Measurements from ENCODE around the gene LGR4. TPM values are rescaled to one million over a fixed set of nuclear protein-coding genes. Genes with fewer than 3 reads are reported as not detected.

Gene LGR4
- total and polyA plus RNA-seq, 9 of the 15 experiments (the other 6 are each of a cell fraction or from before 2014, with no cell fraction given): 0.94 to 10.1 (median 5.8) TPM

DNA sequence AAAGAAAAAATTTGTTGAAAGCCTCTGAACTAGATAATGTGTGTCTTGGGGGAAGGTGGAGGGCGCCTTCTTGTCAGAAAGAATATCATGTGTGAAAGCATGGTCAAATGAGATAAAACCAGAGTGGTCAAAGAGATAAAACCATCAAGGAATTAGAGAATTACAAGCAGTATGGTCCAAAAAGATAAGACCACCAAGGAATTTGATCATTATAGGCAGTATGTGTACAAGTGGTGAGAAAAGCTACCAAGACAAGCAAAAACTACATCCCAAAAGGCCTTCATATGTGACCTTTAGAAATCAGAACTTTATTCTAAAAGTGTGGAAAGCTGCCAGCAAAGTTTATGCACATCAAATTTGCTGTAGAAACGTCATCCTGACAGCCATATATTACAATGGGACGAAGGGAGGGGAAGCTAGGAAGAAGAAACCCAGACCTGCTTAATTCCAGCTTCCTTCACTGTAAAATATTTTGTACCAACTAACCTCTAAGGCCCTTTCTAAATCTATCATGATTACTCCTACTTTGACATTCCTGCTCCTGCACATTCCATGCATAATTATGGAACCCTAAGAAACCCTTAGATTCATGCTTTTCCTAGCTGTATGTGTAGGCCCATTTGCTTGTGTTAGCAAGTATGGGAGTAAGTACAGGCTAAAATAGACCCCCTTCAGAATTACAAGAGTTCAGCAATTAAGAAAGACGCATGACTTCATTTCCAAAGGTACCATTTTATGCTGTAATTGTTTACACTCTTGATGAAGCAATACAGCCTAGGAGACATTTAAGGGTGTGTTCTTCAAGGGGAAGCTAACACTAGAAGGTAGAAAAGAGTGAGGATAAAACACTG is 51.6 kb downstream of the LGR4 start (continued):
- TF ChIP-seq ZBTB49 (CRISPR knock-in tag; IDR thresholded peaks at IDR 0.05; ENCODE audit: borderline replicate concordance): no peak
- no peak for TF ChIP-seq ZNF561 (CRISPR knock-in tag; conservative IDR thresholded peaks at IDR 0.05)
- no peak for TF ChIP-seq RBM15 (IDR thresholded peaks at IDR 0.05; ENCODE audit: insufficient read depth, low read length)
- peak; percentile 74; the same call in 1 of the 2 replicates for TF ChIP-seq PYGO2 (tag; IDR thresholded peaks at IDR 0.05)
- no peak for TF ChIP-seq WHSC1 (IDR thresholded peaks at IDR 0.05; ENCODE audit: low read length)
- no peak for TF ChIP-seq ZFP30 (CRISPR knock-in tag; IDR thresholded peaks at IDR 0.05; ENCODE audit: borderline replicate concordance)
- no peak for TF ChIP-seq HDAC6 (IDR thresholded peaks at IDR 0.05; ENCODE audit: low read depth, low read length)
- TF ChIP-seq HCFC1 (IDR thresholded peaks at IDR 0.05; ENCODE audit: low read depth, low read length): no peak
- TF ChIP-seq THRAP3 (IDR thresholded peaks at IDR 0.05; ENCODE audit: borderline replicate concordance): no peak
- peak; percentile 72 for TF ChIP-seq SMARCB1 (IDR thresholded peaks at IDR 0.05; ENCODE audit: insufficient read length, low read depth)
- TF ChIP-seq PRPF4 (IDR thresholded peaks at IDR 0.05; ENCODE audit: insufficient read depth, low read depth, low read length, poor library complexity, severe bottlenecking): no peak
- TF ChIP-seq HSF4 (CRISPR knock-in tag; IDR thresholded peaks at IDR 0.05; ENCODE audit: borderline replicate concordance): no peak
- TF ChIP-seq ZFP1 (CRISPR knock-in tag; IDR thresholded peaks at IDR 0.05): no peak
- TF ChIP-seq, protein P1, sequence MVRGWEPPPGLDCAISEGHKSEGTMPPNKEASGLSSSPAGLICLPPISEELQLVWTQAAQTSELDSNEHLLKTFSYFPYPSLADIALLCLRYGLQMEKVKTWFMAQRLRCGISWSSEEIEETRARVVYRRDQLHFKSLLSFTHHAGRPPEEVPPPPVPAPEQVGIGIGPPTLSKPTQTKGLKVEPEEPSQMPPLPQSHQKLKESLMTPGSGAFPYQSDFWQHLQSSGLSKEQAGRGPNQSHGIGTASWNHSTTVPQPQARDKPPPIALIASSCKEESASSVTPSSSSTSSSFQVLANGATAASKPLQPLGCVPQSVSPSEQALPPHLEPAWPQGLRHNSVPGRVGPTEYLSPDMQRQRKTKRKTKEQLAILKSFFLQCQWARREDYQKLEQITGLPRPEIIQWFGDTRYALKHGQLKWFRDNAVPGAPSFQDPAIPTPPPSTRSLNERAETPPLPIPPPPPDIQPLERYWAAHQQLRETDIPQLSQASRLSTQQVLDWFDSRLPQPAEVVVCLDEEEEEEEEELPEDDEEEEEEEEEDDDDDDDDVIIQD (CRISPR knock-in tag; IDR thresholded peaks at IDR 0.05): no peak
- no peak for TF ChIP-seq POLR2H (tag; IDR thresholded peaks at IDR 0.05; ENCODE audit: low read depth)
- TF ChIP-seq E2F3 (CRISPR knock-in tag; IDR thresholded peaks at IDR 0.05): no peak
- TF ChIP-seq KDM2B (CRISPR knock-in tag; IDR thresholded peaks at IDR 0.05): no peak
- peak; percentile 76 for TF ChIP-seq SMAD4 (CRISPR knock-in tag; conservative IDR thresholded peaks at IDR 0.05)
- TF ChIP-seq CHAMP1 (IDR thresholded peaks at IDR 0.05): peak; percentile 84
- no peak for TF ChIP-seq E2F5 (CRISPR knock-in tag; IDR thresholded peaks at IDR 0.05)
- TF ChIP-seq HNRNPUL1 (IDR thresholded peaks at IDR 0.05; ENCODE audit: low read length): no peak
